Activated T-helper 2 cell treated with anti-CD3 and anti-CD28 coated beads, Interferon-gamma antibody, Interleukin-2, Interleukin-4, amounts not matched to agents 10 μg/mL and 5 μg/mL and 100 μg/mL, durations not matched to agents 14 hours and 24 hours and 36 hours (primary cell): ENCODE results near the gene BHLHE40. TPM values are rescaled to one million over a fixed set of nuclear protein-coding genes. Genes with fewer than 3 reads are reported as not detected.
A peak's percentile ranks its signal among the peaks of the same experiment; 100 is the strongest.
"Not testable (repeated sequence)": the region's sequence is repeated elsewhere in the genome, so short reads cannot be mapped to it uniquely, and the experiment has no call there.

Experiments
- DNase-seq: peaks from one replicate; pipeline ENCODE4 v3.0.0; 2021; ENCODE audit warnings: low spot score
- H3K27ac Mint-ChIP-seq: one replicate; pipeline ENCODE4 v1.8.0; 2021; ENCODE audit warnings: mixed read lengths
- H3K27me3 Mint-ChIP-seq: one replicate; pipeline ENCODE4 v1.8.0; 2021; ENCODE audit warnings: low read depth, mixed read lengths
- H3K36me3 Mint-ChIP-seq: one replicate; pipeline ENCODE4 v1.8.0; 2021; ENCODE audit warnings: low read depth, mixed read lengths
- H3K4me1 Mint-ChIP-seq: one replicate; pipeline ENCODE4 v1.8.0; 2021; ENCODE audit warnings: low read depth, mixed read lengths
- H3K4me3 Mint-ChIP-seq: one replicate; pipeline ENCODE4 v1.8.0; 2021; ENCODE audit warnings: low read depth, mild to moderate bottlenecking, moderate library complexity, mixed read lengths
- H3K9me3 Mint-ChIP-seq: one replicate; pipeline ENCODE4 v1.8.0; 2021; ENCODE audit warnings: mixed read lengths
- intact Hi-C: fragments of 100-400 bp; cut with micrococcal nuclease; formaldehyde crosslinking; loops from one replicate; pipeline ENCODE4 v1.15.1; 2023
- total RNA-seq: library from RNA; stranded (reverse); gene quantifications from 2 replicates; pipeline ENCODE4 v1.2.3, GENCODE V29; 2022

Gene BHLHE40
- total RNA-seq, 1 donor from 2014 or later: 425 TPM

DNA sequence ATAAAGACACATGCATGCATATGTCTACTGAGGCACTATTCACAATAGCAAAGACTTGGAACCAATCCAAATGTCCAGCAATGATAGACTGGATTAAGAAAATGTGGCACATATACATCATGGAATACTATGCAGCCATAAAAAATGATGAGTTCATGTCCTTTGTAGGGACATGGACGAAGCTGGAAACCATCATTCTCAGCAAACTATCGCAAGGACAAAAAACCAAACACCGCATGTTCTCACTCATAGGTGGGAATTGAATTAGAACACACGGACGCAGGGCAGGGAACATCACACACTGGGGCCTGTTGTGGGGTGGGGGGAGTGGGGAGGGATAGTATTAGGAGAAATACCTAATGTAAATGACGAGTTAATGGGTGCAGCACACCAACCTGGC, 7.8 kb upstream of the BHLHE40 start:
- H3K27ac Mint-ChIP-seq, intact Hi-C loops, H3K4me3 Mint-ChIP-seq, DNase-seq, H3K27me3 Mint-ChIP-seq: not testable (repeated sequence)
- H3K9me3 Mint-ChIP-seq: peaks cover 61% of the 10 kb centered on the region
- H3K36me3 Mint-ChIP-seq: peaks cover 61% of the 10 kb centered on the region
- peaks cover 32% of the 10 kb centered on the region for H3K4me1 Mint-ChIP-seq

DNA sequence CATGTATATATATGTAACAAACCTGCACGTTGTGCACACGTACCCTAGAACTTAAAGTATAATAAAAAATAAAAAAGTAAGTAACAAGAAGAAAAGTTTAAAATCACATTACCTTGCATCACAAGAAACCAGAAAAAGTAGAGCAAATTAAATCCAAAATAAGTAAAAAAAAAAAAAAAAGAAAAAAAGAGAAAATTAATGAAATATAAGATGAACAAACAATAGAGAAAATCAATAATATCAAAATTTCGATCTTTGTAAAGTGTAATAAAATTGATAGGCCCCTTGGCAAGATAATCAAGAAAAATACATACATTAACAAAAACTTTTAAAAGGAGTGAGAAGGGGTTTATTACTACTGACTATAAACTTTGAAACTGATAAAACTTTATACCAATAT, 7.4 kb upstream of the BHLHE40 start:
- intact Hi-C loops: no loop called here
- no peaks in the 10 kb centered on the region for H3K27me3 Mint-ChIP-seq
- no peak overlapping the region for H3K27ac Mint-ChIP-seq
- H3K4me3 Mint-ChIP-seq: no peak overlapping the region
- H3K36me3 Mint-ChIP-seq: peaks cover 57% of the 10 kb centered on the region
- peaks cover 57% of the 10 kb centered on the region for H3K9me3 Mint-ChIP-seq
- DNase-seq: no peak
- H3K4me1 Mint-ChIP-seq: peaks cover 35% of the 10 kb centered on the region

DNA sequence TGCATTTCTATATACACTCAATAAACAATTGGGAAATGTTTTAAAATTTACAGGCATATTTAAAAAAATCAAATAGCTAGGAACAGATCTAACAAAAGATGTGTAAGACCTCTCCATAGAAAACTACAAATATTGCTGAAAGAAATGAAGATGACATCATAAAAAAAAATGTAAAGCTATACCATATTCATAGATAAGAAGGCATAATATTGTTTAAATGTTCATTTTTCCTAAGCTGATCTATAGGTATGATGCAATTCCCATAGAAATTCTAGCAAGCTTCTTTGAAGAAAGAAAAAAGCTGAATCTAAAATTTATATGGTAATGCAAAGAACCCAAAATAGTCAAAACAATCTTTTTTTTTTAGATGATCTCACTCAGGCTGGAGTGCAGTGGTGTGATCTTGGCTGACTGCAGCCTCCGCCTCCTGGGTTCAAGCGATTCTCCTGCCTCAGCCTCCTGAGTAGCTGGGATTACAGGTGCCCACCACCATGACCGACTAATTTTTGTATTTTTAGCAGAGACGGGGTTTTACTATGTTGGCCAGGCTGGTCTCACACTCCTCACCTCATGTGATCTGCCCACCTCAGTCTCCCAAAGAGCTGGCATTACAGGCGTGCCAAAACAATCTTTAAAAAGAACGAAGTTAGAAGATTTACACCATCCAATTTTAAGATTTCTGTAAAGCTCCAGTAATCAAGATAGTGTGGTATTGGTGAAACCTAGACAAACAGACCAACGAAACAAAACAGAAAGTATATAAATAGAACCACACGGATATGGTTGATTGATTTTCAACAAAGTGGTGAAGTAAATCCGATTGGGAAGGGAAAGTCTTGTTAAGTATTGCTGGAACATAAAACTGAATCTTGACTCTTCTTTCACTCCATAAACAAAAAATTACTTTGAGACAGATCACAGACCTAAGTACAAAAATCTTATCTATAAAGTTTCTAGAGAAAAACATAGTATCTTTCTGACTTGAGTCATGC, 6.3 kb upstream of the BHLHE40 start:
- no peak for DNase-seq
- H3K4me1 Mint-ChIP-seq: peaks cover 42% of the 10 kb centered on the region
- H3K27ac Mint-ChIP-seq: peak overlapping the region; percentile 63
- intact Hi-C loops: no loop called here
- H3K27me3 Mint-ChIP-seq: no peaks in the 10 kb centered on the region
- H3K4me3 Mint-ChIP-seq: no peak overlapping the region
- peaks cover 51% of the 10 kb centered on the region for H3K9me3 Mint-ChIP-seq
- H3K36me3 Mint-ChIP-seq: peaks cover 49% of the 10 kb centered on the region

DNA sequence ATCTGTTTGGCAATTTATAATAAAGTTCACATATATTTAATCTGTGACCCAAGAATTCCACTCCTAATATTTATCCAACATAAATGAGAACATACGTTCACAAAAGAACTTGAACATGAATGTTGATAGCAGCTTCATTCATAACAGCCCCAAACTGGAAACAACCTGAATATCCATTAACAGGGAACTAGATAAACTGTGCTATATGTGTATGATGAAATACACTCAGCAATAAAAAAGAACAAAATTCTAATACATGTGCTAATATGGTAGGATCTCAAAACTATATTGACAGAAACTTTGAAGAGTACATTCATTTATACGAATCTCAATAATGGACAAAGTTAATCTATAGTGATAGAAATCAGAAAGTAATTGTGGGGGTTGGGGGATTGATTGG, 5.1 kb upstream of the BHLHE40 start:
- DNase-seq: no peak
- Mint-ChIP-seq H3K27me3 (no peaks in the 10 kb centered on the region), H3K4me1 (peaks cover 37% of the 10 kb centered on the region), H3K27ac (no peak overlapping the region), H3K4me3 (no peak overlapping the region), H3K9me3 (peaks cover 39% of the 10 kb centered on the region), H3K36me3 (peaks cover 40% of the 10 kb centered on the region)
- intact Hi-C loops: no loop called here

DNA sequence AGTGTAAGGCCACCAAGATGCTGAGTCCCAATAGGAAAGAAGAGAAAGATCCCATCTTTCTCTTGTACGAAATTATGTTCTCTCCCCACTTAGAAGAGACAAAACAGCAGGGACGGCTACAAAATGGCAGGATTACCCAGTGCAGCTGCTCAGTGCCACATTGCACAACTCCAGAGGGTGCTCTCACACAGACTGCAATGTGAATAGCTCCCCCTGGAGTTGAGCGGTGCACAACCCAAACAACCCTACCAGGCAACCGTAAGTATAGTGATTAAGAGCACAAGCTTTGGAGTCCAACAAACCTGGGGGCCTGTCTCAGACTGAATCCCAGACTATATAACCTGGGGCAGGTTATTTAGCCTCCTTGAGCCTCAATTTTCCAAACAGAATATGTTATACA, 3.1 kb upstream of the BHLHE40 start:
- intact Hi-C loops: loop anchor here (1.0 to 5.0 kb wide), 4 partner anchors 41 to 265 kb away; partner anchors contain the start of gene ARL8B
- Mint-ChIP-seq H3K4me1 (peaks cover 37% of the 10 kb centered on the region), H3K9me3 (peaks cover 22% of the 10 kb centered on the region), H3K4me3 (peak overlapping the region; percentile 87), H3K27ac (peak overlapping the region; percentile 100), H3K27me3 (no peaks in the 10 kb centered on the region), H3K36me3 (peaks cover 49% of the 10 kb centered on the region)
- DNase-seq: peak; percentile 47

DNA sequence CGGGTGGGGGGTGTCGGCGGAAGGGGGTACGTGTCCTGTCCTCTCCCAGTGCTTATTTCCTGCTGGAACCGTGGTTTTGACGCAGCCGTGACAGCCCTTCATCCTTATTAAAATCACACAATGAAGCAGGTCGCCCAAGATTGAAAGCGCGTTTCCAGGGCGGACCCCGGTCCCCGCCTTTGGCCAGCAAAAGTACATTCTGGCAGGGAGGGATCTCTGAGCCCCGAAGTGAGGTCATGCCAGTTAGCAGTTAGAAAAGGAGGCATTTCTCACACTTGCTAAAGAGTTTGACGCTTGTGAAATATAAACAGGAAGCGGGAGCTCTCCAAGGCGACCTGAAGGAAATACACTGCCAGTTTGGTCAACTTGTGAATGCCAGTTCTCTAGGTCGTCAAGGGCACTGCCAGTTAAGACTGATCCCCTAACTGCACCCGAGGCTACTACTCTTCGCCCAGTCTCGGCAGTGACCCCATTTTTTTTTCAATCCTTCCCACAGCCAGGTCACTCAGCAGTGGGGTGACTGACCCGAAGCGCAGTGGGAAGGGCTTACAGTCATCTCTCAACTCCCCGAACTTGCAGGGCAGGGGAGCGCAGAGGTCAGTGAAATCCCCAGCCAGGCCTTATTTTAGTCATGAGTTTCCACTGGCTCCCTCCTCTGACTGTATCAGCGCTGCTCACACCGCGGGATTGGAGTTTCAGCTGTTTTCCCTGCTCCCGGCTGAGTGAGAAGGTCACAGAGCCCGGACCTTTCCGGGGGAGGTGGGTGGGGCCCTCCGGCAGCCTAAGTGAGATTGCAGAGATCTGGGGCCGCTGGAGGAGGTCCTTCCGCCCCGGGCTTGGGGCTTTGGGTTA, 2.0 kb upstream of the BHLHE40 start:
- H3K36me3 Mint-ChIP-seq: peaks cover 54% of the 10 kb centered on the region
- peaks cover 13% of the 10 kb centered on the region for H3K9me3 Mint-ChIP-seq
- H3K4me1 Mint-ChIP-seq: peaks cover 37% of the 10 kb centered on the region
- peak overlapping the region; percentile 87 for H3K4me3 Mint-ChIP-seq
- peak; percentile 66 for DNase-seq
- intact Hi-C loops: loop anchor here (1.0 to 5.0 kb wide), 10 partner anchors 42 to 172 kb away; partner anchors contain the start of gene ARL8B
- H3K27me3 Mint-ChIP-seq: no peaks in the 10 kb centered on the region
- peak overlapping the region; percentile 100 for H3K27ac Mint-ChIP-seq

DNA sequence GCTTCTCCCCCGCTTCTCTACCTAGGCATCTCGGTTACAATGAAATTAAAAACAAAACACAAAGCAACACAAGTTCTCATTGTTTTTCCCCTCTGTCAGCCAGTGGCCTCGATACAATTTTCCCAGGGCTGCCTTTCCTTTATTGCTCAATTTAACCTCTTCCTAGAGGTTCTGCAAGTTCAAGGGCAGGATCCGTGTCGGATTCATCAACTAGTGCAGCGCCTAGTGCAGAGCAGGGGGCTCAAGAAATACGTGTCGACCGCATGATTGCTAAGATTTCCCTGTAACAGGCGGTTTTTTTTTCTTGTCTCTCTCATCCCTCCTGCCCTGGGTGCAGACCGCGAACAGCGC, 1.4 kb upstream of the BHLHE40 start:
- Mint-ChIP-seq H3K27me3 (no peaks in the 10 kb centered on the region), H3K4me3 (peak overlapping the region; percentile 87), H3K27ac (peak overlapping the region; percentile 100), H3K9me3 (peaks cover 8% of the 10 kb centered on the region), H3K36me3 (peaks cover 54% of the 10 kb centered on the region), H3K4me1 (peaks cover 37% of the 10 kb centered on the region)
- intact Hi-C loops: loop anchor here (1.0 to 5.0 kb wide), 17 partner anchors 24 to 627 kb away; partner anchors contain the start of genes ARL8B, EDEM1 and ITPR1
- no peak for DNase-seq

DNA sequence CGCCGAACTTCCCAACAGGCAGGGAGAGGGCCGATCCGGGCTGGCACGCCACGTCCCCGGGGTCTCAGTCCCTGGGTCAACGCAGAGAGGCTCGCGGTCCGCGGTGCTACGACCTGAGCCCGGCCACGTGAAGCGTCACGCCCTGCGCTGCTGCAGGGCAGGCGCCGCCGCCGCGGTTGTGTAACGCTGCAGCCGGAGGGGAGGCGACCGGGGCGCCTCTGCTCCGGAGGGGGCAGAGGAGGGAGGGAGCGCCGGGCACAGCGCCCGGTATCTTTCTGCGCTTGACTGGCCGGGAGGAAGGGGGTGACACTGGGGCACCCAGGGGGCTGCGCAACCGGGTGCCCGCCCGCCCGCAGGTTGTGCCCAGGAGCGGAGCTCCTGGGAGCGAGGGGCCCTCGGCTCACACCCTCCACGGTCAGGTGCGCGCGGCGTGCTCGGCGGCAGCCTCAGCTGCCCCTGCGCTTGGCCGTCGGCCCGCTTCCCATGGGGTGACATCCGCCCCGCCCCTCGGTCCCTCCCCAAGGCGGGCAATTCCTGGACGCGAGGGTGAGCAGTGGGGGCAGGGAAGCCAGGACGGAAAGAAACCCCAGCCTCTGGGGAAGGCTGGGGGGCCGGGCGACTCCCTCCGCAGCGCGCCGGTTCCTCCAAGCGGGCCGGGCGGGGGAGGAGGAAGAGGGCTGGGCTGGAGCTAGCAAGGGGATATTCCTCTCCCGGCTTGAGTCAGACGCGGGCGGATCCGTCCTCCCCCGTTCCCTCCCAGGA, 852 bp upstream of the BHLHE40 start:
- intact Hi-C loops: loop anchor here (1.0 to 5.0 kb wide), 8 partner anchors 24 to 628 kb away; partner anchors contain the start of genes ARL8B, EDEM1 and ITPR1
- DNase-seq: peak; percentile 84
- Mint-ChIP-seq H3K27me3 (no peaks in the 10 kb centered on the region), H3K4me1 (peaks cover 34% of the 10 kb centered on the region), H3K36me3 (peaks cover 54% of the 10 kb centered on the region), H3K27ac (peak overlapping the region; percentile 100), H3K9me3 (peaks cover 2% of the 10 kb centered on the region), H3K4me3 (peak overlapping the region; percentile 87)

DNA sequence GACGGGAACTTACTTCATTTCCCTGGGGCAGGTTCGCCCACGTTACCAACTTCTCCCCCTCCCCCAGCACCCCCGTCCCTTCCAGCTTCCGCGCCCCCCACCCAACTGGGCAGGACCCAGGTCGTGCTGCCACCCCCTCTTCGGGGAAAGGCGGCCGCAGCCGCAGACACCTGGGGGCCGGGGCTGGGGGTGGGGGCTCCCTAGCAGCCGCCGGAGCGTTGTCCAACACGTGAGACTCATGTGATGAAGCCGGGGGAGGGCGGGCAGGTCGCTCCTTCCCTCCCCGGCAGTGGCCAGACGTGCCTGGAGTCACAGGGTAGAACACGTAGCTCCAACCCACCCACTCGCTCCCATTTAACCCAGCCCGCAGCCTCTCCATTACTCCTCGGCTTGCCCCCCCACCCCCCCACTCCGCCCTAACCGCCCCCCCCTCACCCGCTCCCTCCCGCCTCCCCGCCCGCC, 240 bp upstream of the BHLHE40 start:
- peak overlapping the region; percentile 99 for H3K4me3 Mint-ChIP-seq
- H3K9me3 Mint-ChIP-seq: no peaks in the 10 kb centered on the region
- peaks cover 57% of the 10 kb centered on the region for H3K36me3 Mint-ChIP-seq
- H3K27me3 Mint-ChIP-seq: no peaks in the 10 kb centered on the region
- peak overlapping the region; percentile 84 for H3K27ac Mint-ChIP-seq
- intact Hi-C loops: loop anchor here (1.0 to 5.0 kb wide), 8 partner anchors 23 to 628 kb away; partner anchors contain the start of genes ARL8B, EDEM1 and ITPR1
- peak; percentile 93 for DNase-seq
- H3K4me1 Mint-ChIP-seq: peaks cover 36% of the 10 kb centered on the region

DNA sequence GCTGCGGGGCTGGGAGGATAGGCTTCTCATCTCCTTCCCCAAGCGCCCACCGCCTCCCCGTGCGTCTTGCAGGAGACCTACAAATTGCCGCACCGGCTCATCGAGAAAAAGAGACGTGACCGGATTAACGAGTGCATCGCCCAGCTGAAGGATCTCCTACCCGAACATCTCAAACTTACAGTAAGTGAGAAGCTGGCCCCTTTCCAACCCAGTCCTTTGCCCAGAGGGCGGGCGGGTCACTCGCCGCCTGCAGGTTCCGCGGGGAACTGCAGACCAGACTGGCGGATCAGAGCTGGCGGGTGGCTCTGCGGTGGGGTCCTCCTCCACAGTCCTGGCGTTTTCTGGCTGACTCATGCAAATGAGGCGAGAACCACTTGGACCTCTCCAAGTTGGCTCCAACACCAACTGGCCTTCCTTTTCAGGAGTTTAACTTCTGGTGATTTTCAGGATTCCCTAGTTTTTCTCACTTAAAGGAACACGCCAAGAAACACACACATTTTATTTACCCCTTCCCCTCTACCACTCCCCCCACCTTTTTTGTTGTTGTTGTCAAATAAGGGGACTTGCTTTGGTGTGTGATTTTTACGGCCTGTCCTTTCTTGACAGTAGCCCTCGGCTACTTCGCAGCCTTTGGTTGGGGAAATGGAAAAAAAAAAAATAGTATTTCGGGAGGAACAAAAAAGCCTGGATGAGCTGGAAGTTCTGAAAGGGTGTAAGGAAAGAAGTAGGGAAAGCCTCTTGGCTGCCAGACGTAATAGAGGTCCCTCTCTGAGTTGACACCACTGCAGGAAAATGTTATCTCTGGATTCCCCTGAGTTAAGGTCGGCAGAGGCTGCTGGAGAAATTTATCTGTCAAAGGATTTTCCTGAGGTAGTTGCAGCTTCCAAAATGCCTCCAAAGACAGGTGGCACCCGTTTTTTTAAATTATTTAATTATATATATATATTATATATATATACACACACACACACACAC, 1.3 kb downstream of the BHLHE40 start:
- H3K9me3 Mint-ChIP-seq: no peaks in the 10 kb centered on the region
- peaks cover 35% of the 10 kb centered on the region for H3K4me1 Mint-ChIP-seq
- H3K27me3 Mint-ChIP-seq: no peaks in the 10 kb centered on the region
- H3K4me3 Mint-ChIP-seq: peak overlapping the region; percentile 99
- peaks cover 67% of the 10 kb centered on the region for H3K36me3 Mint-ChIP-seq
- intact Hi-C loops: loop anchor here (1.0 to 2.0 kb wide), 2 partner anchors 26 to 76 kb away; no protein-coding TSS in a partner anchor
- peak overlapping the region; percentile 99 for H3K27ac Mint-ChIP-seq
- peak; percentile 86 for DNase-seq

DNA sequence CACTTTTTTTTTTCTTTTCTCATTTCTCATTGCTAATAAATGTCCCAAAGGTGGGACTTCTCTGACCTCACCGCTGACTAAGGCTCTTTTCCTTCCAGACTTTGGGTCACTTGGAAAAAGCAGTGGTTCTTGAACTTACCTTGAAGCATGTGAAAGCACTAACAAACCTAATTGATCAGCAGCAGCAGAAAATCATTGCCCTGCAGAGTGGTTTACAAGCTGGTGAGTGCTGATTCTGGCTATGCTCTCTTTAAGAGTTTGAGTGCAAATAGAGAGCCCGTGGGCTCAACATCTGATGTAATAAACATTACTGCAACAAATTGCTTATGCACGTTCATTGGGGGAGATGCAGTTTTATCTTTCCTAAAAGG, 2.0 kb downstream of the BHLHE40 start:
- intact Hi-C loops: loop anchor here (2.0 kb wide), 1 partner anchor 76 kb away; no protein-coding TSS in a partner anchor
- no peaks in the 10 kb centered on the region for H3K9me3 Mint-ChIP-seq
- H3K4me3 Mint-ChIP-seq: peak overlapping the region; percentile 99
- DNase-seq: no peak
- peaks cover 70% of the 10 kb centered on the region for H3K36me3 Mint-ChIP-seq
- peaks cover 35% of the 10 kb centered on the region for H3K4me1 Mint-ChIP-seq
- H3K27ac Mint-ChIP-seq: peak overlapping the region; percentile 92
- H3K27me3 Mint-ChIP-seq: no peaks in the 10 kb centered on the region
